Activated T-cell treated with anti-CD3 and anti-CD28 coated beads, Interleukin-2, amount 50 U/mL, for 24 hours (primary cell): ENCODE data around the gene FILIP1.
"Not testable (repeated sequence)": the region's sequence is repeated elsewhere in the genome, so short reads cannot be mapped to it uniquely, and the experiment has no call there.

ENCODE experiments used
- DNase-seq: peaks from one replicate; pipeline ENCODE4 v3.0.0-alpha.2; 2020
- H3K27ac Mint-ChIP-seq: 2 replicates; pipeline ENCODE4 v1.8.0; 2020; ENCODE audit warnings: mild to moderate bottlenecking, mixed read lengths
- H3K27me3 Mint-ChIP-seq: 2 replicates; pipeline ENCODE4 v1.8.0; 2020; ENCODE audit warnings: mixed read lengths
- H3K36me3 Mint-ChIP-seq: 2 replicates; pipeline ENCODE4 v1.8.0; 2020; ENCODE audit warnings: low read depth, mixed read lengths
- H3K4me1 Mint-ChIP-seq: 2 replicates; pipeline ENCODE4 v1.8.0; 2020; ENCODE audit warnings: low read depth, mixed read lengths
- H3K4me3 Mint-ChIP-seq: 2 replicates; pipeline ENCODE4 v1.8.0; 2020; ENCODE audit warnings: mild to moderate bottlenecking, moderate library complexity, mixed read lengths
- H3K9me3 Mint-ChIP-seq: 2 replicates; pipeline ENCODE4 v1.8.0; 2020; ENCODE audit warnings: mixed read lengths

The FILIP1 gene

DNA sequence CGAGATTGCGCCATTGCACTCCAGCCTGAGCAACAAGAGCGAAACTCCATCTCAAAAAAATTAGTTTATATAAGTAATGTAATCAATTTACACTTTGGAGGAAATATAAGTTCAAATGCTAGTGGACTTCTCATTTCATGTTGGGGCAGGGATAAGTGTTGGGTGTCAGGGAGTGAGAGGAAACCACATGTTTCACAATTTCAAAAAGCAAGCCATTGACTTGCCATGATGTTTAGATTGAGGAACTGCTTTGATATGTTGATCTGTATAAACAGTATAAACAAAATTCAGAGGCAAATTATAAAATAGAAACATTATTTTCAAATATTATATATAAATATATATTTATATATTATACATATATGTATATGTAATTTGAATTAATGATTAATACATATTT lies 42.7 kb downstream of the FILIP1 start:
- Mint-ChIP-seq H3K4me1 (no peaks in the 10 kb centered on the region), H3K4me3 (no peak overlapping the region), H3K9me3 (no peaks in the 10 kb centered on the region), H3K27me3 (peaks cover 12% of the 10 kb centered on the region), H3K27ac (no peak overlapping the region), H3K36me3 (no peaks in the 10 kb centered on the region)
- no peak for DNase-seq

DNA sequence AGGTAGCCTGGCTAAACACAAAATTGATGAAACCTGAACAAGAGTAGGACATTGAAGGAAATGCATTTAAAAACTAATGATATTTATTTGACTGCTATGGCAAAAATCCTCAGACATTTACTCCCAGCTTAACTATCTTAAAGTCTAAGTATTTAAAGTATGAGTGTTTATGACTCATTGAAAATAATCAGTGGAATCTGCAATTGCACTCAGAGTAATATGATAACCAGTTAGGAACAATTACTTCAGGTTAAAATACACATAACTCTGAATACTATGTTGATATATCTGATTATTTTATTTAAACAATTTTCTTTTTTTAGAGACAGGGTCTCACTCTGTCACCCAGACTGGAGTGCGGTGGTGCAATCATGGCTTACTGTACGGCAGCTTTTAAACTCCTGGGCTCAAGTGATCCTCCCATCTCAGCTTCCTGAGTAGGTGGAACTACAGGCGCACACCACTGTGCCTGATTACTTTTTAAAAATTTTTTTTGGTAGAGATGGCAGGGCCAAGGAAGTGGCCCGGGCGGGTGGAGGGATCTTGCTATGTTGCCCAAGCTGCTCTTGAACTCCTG lies 43.9 kb downstream of the FILIP1 start:
- no peak overlapping the region for H3K4me3 Mint-ChIP-seq
- H3K4me1 Mint-ChIP-seq: no peaks in the 10 kb centered on the region
- no peak overlapping the region for H3K27ac Mint-ChIP-seq
- H3K27me3 Mint-ChIP-seq: peaks cover 12% of the 10 kb centered on the region
- no peak for DNase-seq
- H3K36me3 Mint-ChIP-seq: no peaks in the 10 kb centered on the region
- H3K9me3 Mint-ChIP-seq: no peaks in the 10 kb centered on the region

DNA sequence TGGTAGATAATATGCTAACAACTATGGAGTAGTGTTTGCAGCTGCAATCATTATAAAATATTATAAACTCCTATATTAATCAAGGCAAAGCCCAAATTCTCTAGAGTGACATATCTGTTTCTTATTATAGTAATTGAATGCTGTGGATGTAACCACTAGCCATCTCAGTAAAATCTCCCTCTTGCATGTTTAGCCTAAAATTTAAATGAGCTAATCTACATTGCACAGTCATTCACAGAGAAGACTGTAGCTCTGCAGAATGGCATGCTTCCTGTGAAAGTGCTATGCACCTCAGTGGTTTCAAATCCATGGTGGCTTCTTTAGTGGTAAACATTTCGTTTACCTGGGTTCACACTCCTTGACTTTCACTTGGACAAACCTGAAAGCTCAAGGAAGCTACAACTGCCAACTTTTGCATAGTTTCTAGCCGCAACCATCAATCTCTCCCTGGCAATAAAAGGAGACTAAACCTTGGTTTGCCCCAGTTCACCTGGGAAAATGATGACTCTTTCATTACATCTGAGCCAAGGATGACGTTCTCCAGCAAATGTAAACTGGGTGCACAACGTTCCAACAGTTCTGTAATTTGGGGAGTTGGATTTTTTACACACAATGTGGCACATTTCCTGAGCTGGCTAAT lies 47.2 kb downstream of the FILIP1 start:
- H3K4me1 Mint-ChIP-seq: no peaks in the 10 kb centered on the region
- no peak for DNase-seq

DNA sequence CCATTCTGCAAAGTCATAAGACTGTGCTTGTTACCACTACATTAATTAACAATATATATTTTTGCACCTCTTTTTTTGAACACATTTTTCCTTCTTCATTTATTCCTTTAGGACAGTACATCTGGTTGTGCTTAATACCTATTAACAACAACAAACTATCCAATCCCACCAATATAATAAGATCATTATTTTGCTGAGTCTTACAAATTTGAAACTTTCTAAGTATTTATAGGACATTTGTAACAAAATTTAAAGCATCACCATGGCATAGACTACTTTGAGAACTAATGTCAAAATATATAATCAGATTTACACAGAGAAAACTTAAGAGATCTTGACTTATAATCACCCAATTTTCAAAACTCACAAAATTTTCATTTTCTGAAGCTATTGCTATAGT lies 47.9 kb downstream of the FILIP1 start:
- no peak overlapping the region for H3K4me3 Mint-ChIP-seq
- no peaks in the 10 kb centered on the region for H3K4me1 Mint-ChIP-seq
- no peak overlapping the region for H3K27ac Mint-ChIP-seq
- no peaks in the 10 kb centered on the region for H3K36me3 Mint-ChIP-seq
- DNase-seq: no peak
- H3K9me3 Mint-ChIP-seq: peaks cover 3% of the 10 kb centered on the region
- H3K27me3 Mint-ChIP-seq: peaks cover 12% of the 10 kb centered on the region

More for the DNA sequence above, 47.2 kb downstream of the FILIP1 start:
- no peaks in the 10 kb centered on the region for H3K36me3 Mint-ChIP-seq
- peaks cover 12% of the 10 kb centered on the region for H3K27me3 Mint-ChIP-seq
- H3K9me3 Mint-ChIP-seq: peaks cover 3% of the 10 kb centered on the region
- no peak overlapping the region for H3K27ac Mint-ChIP-seq
- H3K4me3 Mint-ChIP-seq: no peak overlapping the region

DNA sequence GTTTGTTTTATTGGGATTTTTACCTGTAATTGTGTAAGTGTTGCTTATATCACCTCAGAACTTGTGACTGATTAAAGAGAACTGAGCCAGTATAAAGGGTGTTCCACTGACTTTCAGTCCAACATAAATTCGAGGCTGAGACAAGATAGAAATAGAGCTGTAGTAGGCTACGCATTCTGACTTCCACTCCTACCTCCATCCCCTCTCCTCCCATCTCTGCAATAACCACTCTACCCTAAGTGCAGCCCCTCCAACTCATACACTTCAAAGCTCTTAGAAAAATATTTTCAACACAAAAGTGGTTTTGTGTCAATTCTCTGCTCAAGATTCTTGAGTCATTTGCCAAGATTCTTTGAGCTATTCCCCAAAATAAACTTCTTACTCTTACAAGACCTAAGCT lies 48.7 kb downstream of the FILIP1 start:
- Mint-ChIP-seq H3K27ac (no peak overlapping the region), H3K36me3 (no peaks in the 10 kb centered on the region)

DNA sequence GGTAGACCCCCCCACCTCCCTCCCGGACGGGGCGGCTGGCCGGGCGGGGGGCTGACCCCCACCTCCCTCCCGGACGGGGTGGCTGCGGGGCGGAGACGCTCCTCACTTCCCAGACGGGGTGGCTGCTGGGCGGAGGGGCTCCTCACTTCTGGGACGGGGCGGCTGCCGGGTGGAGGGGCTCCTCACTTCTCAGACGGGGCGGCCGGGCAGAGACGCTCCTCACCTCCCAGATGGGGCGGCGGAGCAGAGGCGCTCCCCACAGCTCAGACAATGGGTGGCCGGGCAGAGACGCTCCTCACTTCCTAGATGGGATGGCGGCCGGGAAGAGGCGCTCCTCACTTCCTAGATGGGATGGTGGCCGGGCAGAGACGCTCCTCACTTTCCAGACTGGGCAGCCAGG lies 51.7 kb downstream of the FILIP1 start:
- not testable (repeated sequence) for H3K27ac Mint-ChIP-seq, DNase-seq, H3K27me3 Mint-ChIP-seq, H3K4me1 Mint-ChIP-seq, H3K9me3 Mint-ChIP-seq, H3K4me3 Mint-ChIP-seq, H3K36me3 Mint-ChIP-seq

More for the DNA sequence above, 48.7 kb downstream of the FILIP1 start:
- no peak for DNase-seq
- Mint-ChIP-seq H3K4me3 (no peak overlapping the region), H3K27me3 (peaks cover 12% of the 10 kb centered on the region), H3K4me1 (no peaks in the 10 kb centered on the region), H3K9me3 (peaks cover 3% of the 10 kb centered on the region)

DNA sequence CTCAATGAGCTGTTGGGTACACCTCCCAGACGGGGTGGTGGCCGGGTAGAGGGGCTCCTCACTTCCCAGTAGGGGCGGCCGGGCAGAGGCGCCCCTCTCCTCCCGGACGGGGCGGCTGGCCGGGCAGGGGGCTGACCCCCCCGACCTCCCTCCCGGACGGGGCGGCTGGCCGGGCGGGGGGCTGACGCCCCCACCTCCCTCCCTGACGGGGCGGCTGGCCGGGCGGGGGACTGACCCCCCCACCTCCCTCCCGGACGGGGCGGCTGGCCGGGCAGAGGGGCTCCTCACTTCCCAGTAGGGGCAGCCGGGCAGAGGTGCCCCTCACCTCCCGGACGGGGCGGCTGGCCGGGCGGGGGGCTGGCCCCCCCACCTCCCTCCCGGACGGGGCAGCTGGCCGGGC lies 52.1 kb downstream of the FILIP1 start:
- not testable (repeated sequence) for DNase-seq, H3K36me3 Mint-ChIP-seq, H3K27ac Mint-ChIP-seq, H3K9me3 Mint-ChIP-seq, H3K4me1 Mint-ChIP-seq, H3K27me3 Mint-ChIP-seq, H3K4me3 Mint-ChIP-seq

DNA sequence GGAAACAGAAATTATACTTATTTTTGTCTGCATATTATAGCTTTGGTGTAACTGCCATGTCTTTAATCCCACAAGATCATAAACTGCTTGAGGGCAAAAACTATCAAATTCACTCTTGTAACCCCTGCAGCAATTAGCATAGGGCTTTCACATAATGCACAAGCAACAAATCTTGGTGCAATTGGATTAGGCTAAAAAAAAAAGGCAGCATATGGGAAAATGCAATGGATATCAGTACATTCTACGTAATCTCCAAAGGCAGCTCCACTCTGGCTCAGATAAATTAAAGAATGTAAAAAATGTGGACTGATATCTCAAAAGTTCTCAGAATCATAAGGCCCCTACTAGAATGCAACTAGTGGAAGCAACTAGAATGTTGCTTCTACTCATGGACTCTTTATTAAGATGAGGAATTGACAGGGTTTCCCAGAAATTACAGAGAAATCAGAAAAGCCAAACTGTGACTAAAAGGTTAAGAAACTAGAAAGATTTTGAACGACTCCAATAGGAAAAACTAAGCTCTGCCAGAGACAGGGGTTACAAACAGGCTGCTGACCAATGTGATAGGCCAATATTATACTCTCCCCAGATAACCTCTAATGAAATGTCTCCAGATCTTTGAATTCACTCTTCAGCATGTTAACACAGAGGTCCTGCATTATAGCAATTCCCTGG lies 55.0 kb downstream of the FILIP1 start:
- Mint-ChIP-seq H3K4me1 (no peaks in the 10 kb centered on the region), H3K27me3 (peaks cover 11% of the 10 kb centered on the region), H3K36me3 (no peaks in the 10 kb centered on the region), H3K9me3 (peaks cover 3% of the 10 kb centered on the region), H3K27ac (no peak overlapping the region), H3K4me3 (no peak overlapping the region)
- DNase-seq: no peak

DNA sequence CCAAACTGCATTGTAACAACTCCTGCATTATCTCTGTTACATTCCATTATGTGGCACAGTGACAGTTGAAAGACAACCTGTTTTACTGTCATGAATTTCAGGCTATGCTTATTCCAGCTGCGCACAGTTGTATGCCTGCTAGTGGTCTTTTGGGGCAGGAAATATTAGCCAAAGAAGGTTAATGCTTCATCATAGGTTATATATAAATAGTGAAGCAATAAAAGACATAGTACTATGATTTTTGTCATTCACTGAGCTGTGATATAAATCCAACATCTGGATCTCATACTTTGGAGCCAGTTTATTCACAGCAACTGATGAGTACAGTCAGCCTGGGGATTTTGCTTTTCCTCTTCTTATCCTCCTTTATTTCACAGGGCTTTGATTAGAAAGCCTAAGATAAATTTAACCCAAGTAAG lies 55.6 kb downstream of the FILIP1 start:
- Mint-ChIP-seq H3K9me3 (peaks cover 3% of the 10 kb centered on the region), H3K27ac (no peak overlapping the region), H3K36me3 (no peaks in the 10 kb centered on the region), H3K27me3 (peaks cover 11% of the 10 kb centered on the region), H3K4me3 (no peak overlapping the region), H3K4me1 (no peaks in the 10 kb centered on the region)
- no peak for DNase-seq

DNA sequence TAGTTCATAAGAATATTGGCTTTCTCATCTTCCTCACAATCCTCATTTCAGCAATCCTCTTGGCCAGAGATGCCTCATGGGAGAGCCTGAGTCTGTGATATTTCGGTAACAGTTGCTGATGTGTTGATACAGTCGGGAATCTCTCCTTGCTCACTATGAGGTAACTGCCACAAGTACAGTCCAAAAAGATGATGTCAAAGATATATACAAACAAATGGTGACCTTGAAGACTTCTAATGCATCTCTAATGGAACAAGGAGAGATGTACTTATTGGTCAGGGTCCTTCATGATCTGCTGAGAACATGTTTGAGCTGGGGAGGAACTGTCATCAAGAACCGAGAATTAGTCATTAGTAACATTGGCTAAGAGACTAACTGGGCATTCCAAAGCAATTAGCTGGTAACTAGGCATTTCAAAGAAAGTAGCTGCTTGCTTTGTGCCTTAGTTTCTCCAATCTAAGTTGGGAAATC lies 56.1 kb downstream of the FILIP1 start:
- H3K9me3 Mint-ChIP-seq: no peaks in the 10 kb centered on the region
- no peaks in the 10 kb centered on the region for H3K36me3 Mint-ChIP-seq
- peaks cover 11% of the 10 kb centered on the region for H3K27me3 Mint-ChIP-seq
- no peaks in the 10 kb centered on the region for H3K4me1 Mint-ChIP-seq
- DNase-seq: no peak
- no peak overlapping the region for H3K4me3 Mint-ChIP-seq
- no peak overlapping the region for H3K27ac Mint-ChIP-seq

DNA sequence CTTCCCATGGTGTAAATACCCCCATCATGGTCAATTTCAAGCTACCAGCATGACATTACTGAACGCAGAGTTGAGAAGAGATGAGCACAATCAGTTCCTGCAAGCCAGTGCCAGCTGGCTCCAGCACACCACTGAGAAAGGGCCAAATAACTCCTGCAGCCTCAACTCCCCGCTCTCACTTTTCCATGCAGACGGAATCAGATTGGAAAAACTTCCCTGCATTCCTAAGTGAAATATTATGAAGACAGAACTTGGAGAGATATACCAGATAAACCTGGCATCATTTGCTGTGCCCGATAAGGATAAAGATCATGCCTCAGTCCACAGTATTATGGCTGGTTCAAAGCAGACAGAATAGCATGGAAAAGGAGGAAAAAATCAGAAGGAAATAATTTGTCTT lies 56.7 kb downstream of the FILIP1 start:
- Mint-ChIP-seq H3K9me3 (peaks cover 2% of the 10 kb centered on the region), H3K4me3 (no peak overlapping the region), H3K36me3 (no peaks in the 10 kb centered on the region), H3K27ac (no peak overlapping the region), H3K27me3 (peaks cover 11% of the 10 kb centered on the region), H3K4me1 (no peaks in the 10 kb centered on the region)
- no peak for DNase-seq

DNA sequence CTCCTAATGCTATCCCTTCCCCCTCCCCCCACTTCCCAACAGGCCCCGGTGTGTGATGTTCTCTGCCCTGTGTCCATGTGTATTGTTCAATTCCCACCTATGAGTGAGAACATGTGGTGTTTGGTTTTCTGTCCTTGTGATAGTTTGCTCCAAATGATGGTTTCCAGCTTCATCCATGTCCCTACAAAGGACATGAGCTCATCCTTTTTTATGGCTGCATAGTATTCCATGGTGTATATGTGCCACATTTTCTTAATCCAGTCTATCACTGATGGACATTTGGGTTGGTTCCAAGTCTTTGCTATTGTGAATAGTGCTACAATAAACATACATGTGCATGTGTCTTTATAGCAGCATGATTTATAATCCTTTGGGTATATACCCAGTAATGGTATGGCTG lies 60.8 kb downstream of the FILIP1 start:
- not testable (repeated sequence) for H3K4me3 Mint-ChIP-seq, H3K9me3 Mint-ChIP-seq, DNase-seq, H3K27ac Mint-ChIP-seq, H3K4me1 Mint-ChIP-seq, H3K36me3 Mint-ChIP-seq
- H3K27me3 Mint-ChIP-seq: peaks cover 11% of the 10 kb centered on the region

DNA sequence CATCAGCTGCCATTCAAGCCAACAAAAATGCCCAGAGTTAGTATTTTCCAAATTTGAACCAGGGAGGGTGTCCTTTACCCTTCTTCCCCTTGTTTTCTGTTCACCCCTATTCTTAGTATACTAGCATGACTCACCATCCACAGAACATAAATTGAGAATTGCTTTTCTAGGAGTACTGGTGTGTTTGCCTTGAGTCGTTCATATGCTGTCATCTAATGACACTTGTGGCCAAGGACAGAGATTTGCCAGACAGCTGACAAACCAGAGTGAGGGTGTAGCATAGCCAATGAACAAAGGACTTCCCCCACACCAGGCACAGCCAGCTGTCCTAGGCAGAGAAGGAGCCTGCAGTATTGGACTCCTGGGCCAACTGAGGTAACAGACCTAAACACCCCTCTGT lies 62.2 kb downstream of the FILIP1 start:
- Mint-ChIP-seq H3K4me3 (no peak overlapping the region), H3K27ac (no peak overlapping the region), H3K9me3 (peaks cover 4% of the 10 kb centered on the region), H3K4me1 (peaks cover 2% of the 10 kb centered on the region), H3K27me3 (peaks cover 11% of the 10 kb centered on the region), H3K36me3 (no peaks in the 10 kb centered on the region)
- DNase-seq: no peak

DNA sequence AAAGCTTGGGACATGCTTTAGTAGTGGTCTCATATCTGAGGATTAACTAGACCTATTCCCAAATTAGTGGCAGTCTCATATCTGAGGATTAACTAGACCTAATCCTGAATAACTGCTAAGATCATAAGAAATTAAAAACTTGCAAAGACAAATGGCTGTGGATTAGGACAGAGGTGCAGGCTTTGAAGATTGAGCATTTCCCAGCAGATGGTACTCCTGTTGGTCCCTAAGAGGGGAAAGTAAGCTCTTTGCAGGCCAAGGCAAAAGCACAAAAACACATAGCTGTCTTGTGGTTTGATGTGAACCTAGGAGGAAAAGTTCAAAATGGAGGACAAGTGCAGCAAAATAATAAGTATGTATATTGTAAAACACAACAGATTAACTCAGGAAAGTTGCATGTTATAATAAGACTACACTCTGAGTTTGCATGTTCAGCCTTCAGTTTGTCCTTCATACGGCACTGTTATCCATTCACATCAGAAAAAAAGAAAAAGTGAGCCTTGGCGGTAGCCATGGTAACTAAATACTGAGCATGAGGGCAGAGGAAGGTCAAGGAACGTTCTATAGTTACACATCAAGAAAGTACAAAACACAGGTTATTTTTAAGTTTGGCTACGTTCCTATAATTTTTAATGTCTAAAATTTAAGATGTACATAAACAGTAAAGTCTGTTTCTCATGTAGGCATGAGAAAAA lies 62.8 kb downstream of the FILIP1 start:
- Mint-ChIP-seq H3K4me3 (no peak overlapping the region), H3K36me3 (no peaks in the 10 kb centered on the region), H3K9me3 (peaks cover 4% of the 10 kb centered on the region)

More for the DNA sequence above, 62.8 kb downstream of the FILIP1 start:
- peaks cover 10% of the 10 kb centered on the region for H3K27me3 Mint-ChIP-seq
- H3K27ac Mint-ChIP-seq: no peak overlapping the region
- no peak for DNase-seq
- H3K4me1 Mint-ChIP-seq: peaks cover 2% of the 10 kb centered on the region
